Spinal cord (tissue), 10 donors: ENCODE results near the gene ERCC6. TPM values are rescaled to one million over a fixed set of nuclear protein-coding genes. Genes with fewer than 3 reads are reported as not detected.

Experiments
- DNase-seq, 6 donors: peaks; one replicate each; pipeline versions ENCODE4 v3.0.0 to v3.0.0-alpha.2; 2013 to 2015; ENCODE audit warnings: low spot score in 6 of 6, low read depth in 4 of 6
- H3K27ac ChIP-seq: one replicate; pipeline ENCODE4 v1.5.1; 2013; ENCODE audit warnings: low read depth, low read length, control low read depth
- H3K27me3 ChIP-seq: one replicate; pipeline ENCODE4 v1.6.1; 2013; ENCODE audit warnings: low read length; ENCODE audit not compliant: control insufficient read depth, insufficient read depth
- H3K36me3 ChIP-seq: one replicate; pipeline ENCODE4 v1.6.1; 2013; ENCODE audit warnings: low read length; ENCODE audit not compliant: control insufficient read depth, insufficient read depth
- H3K4me1 ChIP-seq: one replicate; pipeline ENCODE4 v1.6.1; 2013; ENCODE audit warnings: low read length; ENCODE audit not compliant: control insufficient read depth, insufficient read depth
- H3K4me3 ChIP-seq: one replicate; pipeline ENCODE4 v1.5.1; 2013; ENCODE audit warnings: low read depth, low read length, control low read depth
- H3K9me3 ChIP-seq: one replicate; pipeline ENCODE4 v1.6.1; 2013; ENCODE audit warnings: low read length; ENCODE audit not compliant: control insufficient read depth, insufficient read depth
- WGBS: methylation state at CpG from one replicate; pipeline ENCODE4 v1.1.5; 2013; ENCODE audit warnings: missing lambda C conversion rate; ENCODE audit not compliant: insufficient coverage; 5-methylcytosine and 5-hydroxymethylcytosine counted together
- long read RNA-seq, 4 donors: transcript quantifications; one replicate each; lab custom pipeline, GENCODE V29; 2026
- polyA plus RNA-seq, 2 donors: library from polyadenylated mRNA; unstranded; fragments of 120-200 nt; gene quantifications; one replicate each; pipeline ENCODE4 v1.2.1, GENCODE V29; 2013; ENCODE audit not compliant: insufficient read length in 2 of 2
- total RNA-seq, 2 donors: library from RNA; depleted of rRNA in 1 of 2; stranded (reverse); fragments of 120-200 nt in 1 of 2; fragments of >200 nt in 1 of 2; gene quantifications; one replicate each; pipeline versions ENCODE4 v1.2.3 to v1.2.4, GENCODE V29; 2013 to 2014
- donor health status: healthy.

The ERCC6 gene
- total RNA-seq, result 10 to 100 TPM; 15.7 to 22.6 TPM
- polyA plus RNA-seq, result 10 to 100 TPM; 10.9 to 13.6 TPM
- long read RNA-seq, donor 1, partial matches to known transcripts, result 0 of 2 reads
- long read RNA-seq, donor 1, other reads (novel, unspliced or antisense), result 0 of 2 reads
- long read RNA-seq, donor 2, partial matches to known transcripts, result 0 of 1 reads
- long read RNA-seq, donor 2, other reads (novel, unspliced or antisense), result 0 of 1 reads
- long read RNA-seq, donor 3, result 0 reads
- long read RNA-seq, donor 4, partial matches to known transcripts, result 5 of 8 reads
- long read RNA-seq, donor 4, other reads (novel, unspliced or antisense), result 0 of 8 reads

GRCh38 chr10:49538381-49539319 lies at the start of gene ERCC6:
ERCC6 (minus strand) TSS chr10:49539121.
- WGBS, result 2% methylated on average over 75 of the region's 75 CpGs
- H3K27ac ChIP-seq, result peak within 1 kb of the TSS; percentile 79
- H3K9me3 ChIP-seq, result no peaks in the 10 kb centered on the region
- peak; percentile 90 to 99 (median 96) for DNase-seq
- peaks cover 4% of the 10 kb centered on the region for H3K36me3 ChIP-seq
- H3K4me1 ChIP-seq, result peaks cover 26% of the 10 kb centered on the region
- H3K27me3 ChIP-seq, result no peaks in the 10 kb centered on the region
- H3K4me3 ChIP-seq, result peak within 1 kb of the TSS; percentile 83

- no peak overlapping the region for H3K4me3 ChIP-seq
- no peak overlapping the region for H3K27ac ChIP-seq
- H3K4me1 ChIP-seq, result no peaks in the 10 kb centered on the region
- WGBS, result 79% methylated on average over 2 of the region's 4 CpGs
- H3K27me3 ChIP-seq, result peaks cover 5% of the 10 kb centered on the region
- H3K9me3 ChIP-seq, result no peaks in the 10 kb centered on the region
- no peaks in the 10 kb centered on the region for H3K36me3 ChIP-seq
- no peak for DNase-seq
These were observed 49.1 kb upstream of the ERCC6 start for GRCh38 chr10:49587981-49588380.

- Histone ChIP-seq H3K4me1 (no peaks in the 10 kb centered on the region), H3K27ac (no peak overlapping the region), H3K4me3 (no peak overlapping the region), H3K27me3 (no peaks in the 10 kb centered on the region), H3K9me3 (no peaks in the 10 kb centered on the region), H3K36me3 (no peaks in the 10 kb centered on the region)
- DNase-seq, result no peak
These were observed 46.5 kb upstream of the ERCC6 start for GRCh38 chr10:49585387-49585786.

- Histone ChIP-seq H3K27ac (no peak overlapping the region), H3K9me3 (no peaks in the 10 kb centered on the region), H3K4me1 (no peaks in the 10 kb centered on the region), H3K4me3 (no peak overlapping the region), H3K27me3 (no peaks in the 10 kb centered on the region), H3K36me3 (no peaks in the 10 kb centered on the region)
- DNase-seq, result no peak
- no CpG with 5 or more reads among the region's 2 CpGs for WGBS
These were observed 40.7 kb upstream of the ERCC6 start for GRCh38 chr10:49579621-49580020.

GRCh38 chr10:49578392-49578791 lies 39.5 kb upstream of the ERCC6 start:
- H3K36me3 ChIP-seq, result no peaks in the 10 kb centered on the region
- WGBS, result 96% methylated on average over 2 of the region's 3 CpGs

GRCh38 chr10:49577182-49577925 lies 38.4 kb upstream of the ERCC6 start:
- Histone ChIP-seq H3K4me3 (no peak overlapping the region), H3K27me3 (no peaks in the 10 kb centered on the region), H3K9me3 (no peaks in the 10 kb centered on the region), H3K36me3 (no peaks in the 10 kb centered on the region), H3K27ac (no peak overlapping the region), H3K4me1 (peaks cover 4% of the 10 kb centered on the region)
- no CpG with 5 or more reads among the region's 2 CpGs for WGBS
- no peak for DNase-seq

More at GRCh38 chr10:49578392-49578791, 39.5 kb upstream of the ERCC6 start:
- H3K4me1 ChIP-seq, result no peaks in the 10 kb centered on the region
- H3K27me3 ChIP-seq, result no peaks in the 10 kb centered on the region
- no peak overlapping the region for H3K27ac ChIP-seq
- H3K4me3 ChIP-seq, result no peak overlapping the region
- DNase-seq, result no peak
- H3K9me3 ChIP-seq, result no peaks in the 10 kb centered on the region

- peaks cover 4% of the 10 kb centered on the region for H3K4me1 ChIP-seq
- DNase-seq, result no peak
- H3K36me3 ChIP-seq, result no peaks in the 10 kb centered on the region
- 88% methylated on average over 11 of the region's 11 CpGs for WGBS
- no peaks in the 10 kb centered on the region for H3K27me3 ChIP-seq
- no peak overlapping the region for H3K27ac ChIP-seq
- H3K9me3 ChIP-seq, result no peaks in the 10 kb centered on the region
- H3K4me3 ChIP-seq, result no peak overlapping the region
These were observed 36.7 kb upstream of the ERCC6 start for GRCh38 chr10:49575489-49576072.

GRCh38 chr10:49572594-49573114 lies 33.7 kb upstream of the ERCC6 start:
- 71% methylated on average over 9 of the region's 9 CpGs for WGBS
- DNase-seq, result no peak
- no peak overlapping the region for H3K4me3 ChIP-seq
- no peaks in the 10 kb centered on the region for H3K36me3 ChIP-seq
- H3K27ac ChIP-seq, result no peak overlapping the region
- no peaks in the 10 kb centered on the region for H3K27me3 ChIP-seq
- H3K4me1 ChIP-seq, result peaks cover 4% of the 10 kb centered on the region
- no peaks in the 10 kb centered on the region for H3K9me3 ChIP-seq

- H3K9me3 ChIP-seq, result no peaks in the 10 kb centered on the region
- peaks cover 4% of the 10 kb centered on the region for H3K4me1 ChIP-seq
- no peaks in the 10 kb centered on the region for H3K27me3 ChIP-seq
- DNase-seq, result peak in 1 of 6 donors; percentile 4
- H3K36me3 ChIP-seq, result no peaks in the 10 kb centered on the region
- WGBS, result no CpG with 5 or more reads among the region's 2 CpGs
- H3K27ac ChIP-seq, result no peak overlapping the region
- no peak overlapping the region for H3K4me3 ChIP-seq
These were observed 32.5 kb upstream of the ERCC6 start for GRCh38 chr10:49571388-49571787.
